HCT116 (cell line): Measurements from ENCODE around the gene IPO8. TPM values are rescaled to one million over a fixed set of nuclear protein-coding genes. Genes with fewer than 3 reads are reported as not detected.

ENCODE experiments used
- ATAC-seq: fragments of 200-7000 bp; cut with Tn5 transposase; 2 replicates; pipeline ENCODE4 v1.9.1; 2020; ENCODE audit warnings: mild to moderate bottlenecking, moderate library complexity
- BruUV-seq: library from RNA; stranded (reverse); fragments of 400-500 nt; replicated peaks from 2 replicates; lab custom pipeline; 2021; lab: Mats Ljungman, UMichigan
- CTCF ChIA-PET: fragments of 300-600 bp; sonication (Branson Sonifier 250); formaldehyde crosslinking; loops from one replicate; lab custom pipeline; 2021; ENCODE audit warnings: antibody characterized with exemption; lab: Charles Lee
- POLR2A ChIA-PET: fragments of 300-600, 350-600 bp; sonication (Branson Sonifier 250); formaldehyde crosslinking; loops from one replicate; lab custom pipeline; 2021; ENCODE audit warnings: antibody characterized with exemption; lab: Charles Lee
- RAD21 ChIA-PET, 2 experiments: fragments of 300-600 bp; sonication (Branson Sonifier 250); formaldehyde crosslinking; loops; one replicate each; lab custom pipeline; 2023; ENCODE audit warnings: low total read pairs in 2 of 2; ENCODE audit not compliant: uncharacterized antibody in 2 of 2, unreplicated experiment in 2 of 2, low non-redundant PET in 1 of 2; lab: Charles Lee
- DNase-seq: peaks from one replicate; pipeline ENCODE4 v3.0.0-alpha.2; 2010; ENCODE audit warnings: low read depth, low spot score
- H2AFZ ChIP-seq: fragments of 200-600 bp; shearing (Covaris generic), sonication (generic); 2 replicates; pipeline ENCODE4 v1.6.1; 2017; ENCODE audit warnings: low read depth, mixed run types, mixed read lengths, antibody characterized with exemption, low read length; ENCODE audit not compliant: poor library complexity, severe bottlenecking
- H3K27ac ChIP-seq: 2 replicates; pipeline ENCODE4 v1.5.1; 2012; ENCODE audit warnings: low read depth, low read length
- H3K27me3 ChIP-seq: fragments of 200-600 bp; sonication (generic); 2 replicates; pipeline ENCODE4 v1.6.1; 2016; ENCODE audit warnings: mixed run types, low read length, mixed read lengths; ENCODE audit not compliant: insufficient read depth
- H3K36me3 ChIP-seq, 2 experiments: fragments of 200-500 bp in 1 of 2; fragments of 200-600 bp in 1 of 2; sonication (Bioruptor generic) in 1 of 2; sonication (generic) in 1 of 2; 2 replicates each; pipeline versions ENCODE4 v1.5.1 to v1.6.1; 2014 to 2016; ENCODE audit warnings: low read length in 2 of 2, inconsistent platforms in 1 of 2, mixed read lengths in 1 of 2, mixed run types in 1 of 2; ENCODE audit not compliant: insufficient read depth in 2 of 2, control insufficient read depth in 1 of 2
- H3K4me1 ChIP-seq, 2 experiments: fragments of 200-600 bp in 1 of 2; sonication (generic) in 1 of 2; 2 replicates each; pipeline versions ENCODE4 v1.5.1 to v1.6.1; 2012 to 2017; ENCODE audit warnings: low read length in 2 of 2, inconsistent platforms in 1 of 2, mild to moderate bottlenecking in 1 of 2, mixed read lengths in 1 of 2, mixed run types in 1 of 2, moderate library complexity in 1 of 2; ENCODE audit not compliant: insufficient read depth in 2 of 2, control insufficient read depth in 1 of 2
- H3K4me2 ChIP-seq: fragments of 200-600 bp; sonication (generic); 2 replicates; pipeline ENCODE4 v1.6.1; 2017; ENCODE audit warnings: mixed run types, low read length, mixed read lengths
- H3K4me3 ChIP-seq, 2 experiments: fragments of 200-600 bp in 1 of 2; sonication (generic) in 1 of 2; replicated peaks in 1 of 2; 2 replicates each; pipeline ENCODE4 v1.5.1; 2011 to 2016; ENCODE audit warnings: low read length in 2 of 2, control low read depth in 1 of 2, low read depth in 1 of 2, mild to moderate bottlenecking in 1 of 2, mixed read lengths in 1 of 2, mixed run types in 1 of 2
- H3K79me2 ChIP-seq: fragments of 200-600 bp; sonication (generic); 2 replicates; pipeline ENCODE4 v1.6.1; 2017; ENCODE audit warnings: mild to moderate bottlenecking, mixed run types, low read length, moderate library complexity, mixed read lengths; ENCODE audit not compliant: insufficient read depth
- H3K9ac ChIP-seq: fragments of 200-600 bp; sonication (generic); 2 replicates; pipeline ENCODE4 v1.6.1; 2016; ENCODE audit warnings: low read length, mixed read lengths
- H3K9me2 ChIP-seq: fragments of 200-600 bp; sonication (generic), shearing (Covaris generic); 2 replicates; pipeline ENCODE4 v1.6.1; 2017; ENCODE audit warnings: mixed run types, mild to moderate bottlenecking, moderate library complexity; ENCODE audit not compliant: insufficient read depth
- H3K9me3 ChIP-seq, 2 experiments: fragments of 200-500 bp in 1 of 2; fragments of 200-600 bp in 1 of 2; sonication (Bioruptor generic) in 1 of 2; sonication (generic) in 1 of 2; 2 replicates each; pipeline ENCODE4 v1.6.1; 2014 to 2017; ENCODE audit warnings: low read length in 2 of 2, mixed read lengths in 2 of 2, inconsistent platforms in 1 of 2, low read depth in 1 of 2, mild to moderate bottlenecking in 1 of 2, mixed run types in 1 of 2, moderate library complexity in 1 of 2; ENCODE audit not compliant: control insufficient read depth in 1 of 2, insufficient read depth in 1 of 2
- H4K20me1 ChIP-seq: fragments of 200-600 bp; sonication (generic), shearing (Covaris generic); 2 replicates; pipeline ENCODE4 v1.6.1; 2017; ENCODE audit warnings: mixed run types, mild to moderate bottlenecking, moderate library complexity; ENCODE audit not compliant: insufficient read depth
- CEBPB ChIP-seq: IDR thresholded peaks from 2 replicates; pipeline ENCODE4 v1.6.1; 2012; ENCODE audit warnings: low read depth
- EGR1 ChIP-seq: IDR thresholded peaks from 2 replicates; pipeline ENCODE4 v1.6.1; 2012; ENCODE audit warnings: low read depth
- FOSL1 ChIP-seq: IDR thresholded peaks from 2 replicates; pipeline ENCODE4 v1.6.1; 2012; ENCODE audit warnings: low read depth
- POLR2A ChIP-seq: IDR thresholded peaks from 2 replicates; pipeline ENCODE4 v1.7.0; 2011; ENCODE audit warnings: borderline replicate concordance; ENCODE audit not compliant: insufficient read depth, insufficient read length; ENCODE audit errors: extremely low read depth
- TCF7L2 ChIP-seq: IDR thresholded peaks from 2 replicates; pipeline ENCODE4 v1.7.0; 2011; ENCODE audit warnings: borderline replicate concordance, inconsistent platforms; ENCODE audit not compliant: insufficient read depth, insufficient read length; ENCODE audit errors: extremely low read depth
- YY1 ChIP-seq: IDR thresholded peaks from 2 replicates; pipeline ENCODE4 v1.6.1; 2011; ENCODE audit warnings: low read length, low read depth, moderate library complexity, mild to moderate bottlenecking; ENCODE audit not compliant: insufficient replicate concordance; ENCODE audit errors: extremely low read depth
- intact Hi-C: fragments of 100-400 bp; cut with micrococcal nuclease; formaldehyde crosslinking; loops from 2 replicates; pipeline ENCODE4 v1.10.0; 2022
- total RNA-seq: library from RNA; stranded (reverse); gene quantifications from one replicate; pipeline ENCODE4 v1.2.1, GENCODE V29; 2021; ENCODE audit not compliant: unreplicated experiment

IPO8 gene
- total RNA-seq, 1 experiment from 2014 or later = 41.4 TPM

GRCh38 chr12:30646821-30647220 is 48.8 kb downstream of the IPO8 start:
- DNase-seq = no peak
- no peak overlapping the region for H2AFZ ChIP-seq
- H3K79me2 ChIP-seq = peaks cover 3% of the 10 kb centered on the region; the same call in 1 of the 2 replicates
- TF ChIP-seq POLR2A (no peak), YY1 (no peak)
- no peaks in the 10 kb centered on the region for H3K9me3 ChIP-seq
- ChIA-PET RAD21 (no interaction called here), POLR2A (no interaction called here), CTCF (no interaction called here)
- peaks cover 0 to 8% of the 10 kb centered on the region in 2 experiments; a peak in 1 of 4 replicates for H3K4me1 ChIP-seq
- no peak overlapping the region for H3K4me2 ChIP-seq
- H3K27ac ChIP-seq = no peak overlapping the region
- H4K20me1 ChIP-seq = no peaks in the 10 kb centered on the region
- H3K27me3 ChIP-seq = no peaks in the 10 kb centered on the region
- no peak overlapping the region for H3K9ac ChIP-seq
- no peaks in the 10 kb centered on the region for H3K9me2 ChIP-seq
- H3K36me3 ChIP-seq = no peaks in the 10 kb centered on the region
- no peak for ATAC-seq
- BruUV-seq = no TSS peak
- intact Hi-C loops = no loop called here
- no peak overlapping the region for H3K4me3 ChIP-seq

GRCh38 chr12:30643366-30643765 is 52.3 kb downstream of the IPO8 start:
- no TSS peak for BruUV-seq
- ChIA-PET RAD21 (no interaction called here), POLR2A (no interaction called here)
- ATAC-seq (no peak), DNase-seq (no peak)
- Histone ChIP-seq H3K27me3 (no peaks in the 10 kb centered on the region), H3K79me2 (peaks cover 3% of the 10 kb centered on the region; the same call in 1 of the 2 replicates), H3K27ac (no peak overlapping the region), H3K36me3 (no peaks in the 10 kb centered on the region)
- TF ChIP-seq CEBPB (no peak), EGR1 (no peak), TCF7L2 (no peak), FOSL1 (no peak), YY1 (no peak)
- TF ChIP-seq, all 23 proteins: peak for 0
- CTCF ChIA-PET = no interaction called here
- Histone ChIP-seq H3K4me2 (no peak overlapping the region; the same call in 1 of the 2 replicates), H3K9ac (no peak overlapping the region), H3K9me2 (no peaks in the 10 kb centered on the region), H3K4me3 (no peak overlapping the region), H3K4me1 (peaks cover 0 to 8% of the 10 kb centered on the region in 2 experiments; a peak in 1 of 4 replicates), H2AFZ (no peak overlapping the region), H4K20me1 (no peaks in the 10 kb centered on the region), H3K9me3 (no peaks in the 10 kb centered on the region)
- intact Hi-C loops = no loop called here
